B cell (primary cell): ENCODE data around the gene BLID. TPM values are rescaled to one million over a fixed set of nuclear protein-coding genes. Genes with fewer than 3 reads are reported as not detected.

Experiments used
- ATAC-seq: fragments of 200-7000 bp; cut with Tn5 transposase; one replicate; pipeline ENCODE4 v1.10.0; 2021; ENCODE audit warnings: low read depth, mild to moderate bottlenecking, moderate number of reproducible peaks, moderate library complexity
- CTCF ChIA-PET: fragments of 350-600 bp; sonication (Branson Sonifier 250); formaldehyde crosslinking; loops from one replicate; lab custom pipeline; 2021; ENCODE audit warnings: antibody characterized with exemption, inconsistent platforms; lab: Charles Lee
- POLR2A ChIA-PET: fragments of 350-600 bp; sonication (Branson Sonifier 250); formaldehyde crosslinking; loops from one replicate; lab custom pipeline; 2021; ENCODE audit warnings: antibody characterized with exemption; lab: Charles Lee
- DNase-seq: peaks from one replicate; pipeline ENCODE4 v3.0.0; 2013
- H2AFZ ChIP-seq: 2 replicates; pipeline ENCODE4 v1.6.1; 2012; ENCODE audit warnings: mild to moderate bottlenecking, low read depth, low read length; ENCODE audit not compliant: insufficient read depth, poor library complexity, severe bottlenecking
- H3K27ac ChIP-seq, 2 donors: 1 replicate in 1 of 2; 2 replicates in 1 of 2; pipeline ENCODE4 v1.5.1; 2012 to 2013; ENCODE audit warnings: low read length in 2 of 2, mild to moderate bottlenecking in 2 of 2, moderate library complexity in 1 of 2
- H3K27me3 ChIP-seq, 4 experiments: fragments of 200-600 bp in 1 of 4; sonication (generic) in 1 of 4; replicated peaks in 1 of 4; 1 replicate in 2 of 4; 2 replicates in 2 of 4; pipeline versions ENCODE4 v1.6.1 to v1.7.0; 2013 to 2016; ENCODE audit warnings: low read length in 3 of 4, mild to moderate bottlenecking in 2 of 4, mixed read lengths in 1 of 4, moderate library complexity in 1 of 4; ENCODE audit not compliant: insufficient read depth in 4 of 4, control insufficient read depth in 3 of 4; ENCODE audit errors: control extremely low read depth in 1 of 4
- H3K36me3 ChIP-seq, 2 experiments: replicated peaks in 1 of 2; 1 replicate in 1 of 2; 2 replicates in 1 of 2; pipeline versions ENCODE4 v1.6.1 to v1.7.1; 2013; ENCODE audit warnings: low read length in 1 of 2; ENCODE audit not compliant: insufficient read depth in 2 of 2, control insufficient read depth in 1 of 2; ENCODE audit errors: control extremely low read depth in 1 of 2, extremely low read depth in 1 of 2
- H3K4me1 ChIP-seq, 2 donors: fragments of 200-600 bp in 1 of 2; sonication (generic) in 1 of 2; 1 replicate in 1 of 2; 2 replicates in 1 of 2; pipeline versions ENCODE4 v1.5.1 to v1.6.1; 2013 to 2017; ENCODE audit warnings: low read length in 2 of 2; ENCODE audit not compliant: control insufficient read depth in 2 of 2, insufficient read depth in 2 of 2
- H3K4me2 ChIP-seq: replicated peaks from 2 replicates; pipeline ENCODE3; 2012; ENCODE audit warnings: mild to moderate bottlenecking, low read depth, low read length; ENCODE audit not compliant: poor library complexity, severe bottlenecking
- H3K4me3 ChIP-seq, 5 experiments: fragments of 200-600 bp in 1 of 5; sonication (generic) in 1 of 5; 1 replicate in 3 of 5; 2 replicates in 2 of 5; pipeline versions ENCODE4 v1.5.1 to v1.7.0; 2011 to 2016; ENCODE audit warnings: low read length in 4 of 5, mild to moderate bottlenecking in 4 of 5, low read depth in 2 of 5, control low read depth in 1 of 5, moderate library complexity in 1 of 5; ENCODE audit not compliant: insufficient read depth in 1 of 5; ENCODE audit errors: control extremely low read depth in 1 of 5, extremely low read depth in 1 of 5
- H3K79me2 ChIP-seq: fragments of 200-600 bp; sonication (generic); one replicate; pipeline ENCODE4 v1.6.0; 2016; ENCODE audit warnings: low read length; ENCODE audit not compliant: control insufficient read depth, insufficient read depth
- H3K9ac ChIP-seq: fragments of 200-600 bp; sonication (generic); 2 replicates; pipeline ENCODE4 v1.6.1; 2017; ENCODE audit warnings: mild to moderate bottlenecking, low read length, moderate library complexity
- H3K9me3 ChIP-seq, 3 donors: one replicate each; pipeline versions ENCODE4 v1.6.1 to v1.7.1; 2013; ENCODE audit warnings: low read length in 2 of 3; ENCODE audit not compliant: control insufficient read depth in 2 of 3, insufficient read depth in 1 of 3; ENCODE audit errors: control extremely low read depth in 1 of 3
- H4K20me1 ChIP-seq: 2 replicates; pipeline ENCODE4 v1.6.0; 2012; ENCODE audit warnings: mild to moderate bottlenecking, low read length; ENCODE audit not compliant: insufficient read depth, control insufficient read depth, poor library complexity, severe bottlenecking
- H3K27ac Mint-ChIP-seq: one replicate; pipeline ENCODE4 v1.8.0; 2021; ENCODE audit warnings: mixed read lengths
- H3K27me3 Mint-ChIP-seq: one replicate; pipeline ENCODE4 v1.8.0; 2021; ENCODE audit warnings: mixed read lengths
- H3K4me1 Mint-ChIP-seq: one replicate; pipeline ENCODE4 v1.8.0; 2021; ENCODE audit warnings: mixed read lengths
- H3K4me3 Mint-ChIP-seq: one replicate; pipeline ENCODE4 v1.8.0; 2021; ENCODE audit warnings: mixed read lengths
- H3K9me3 Mint-ChIP-seq: one replicate; pipeline ENCODE4 v1.8.0; 2022; ENCODE audit warnings: mixed read lengths; ENCODE audit not compliant: insufficient read depth
- CTCF ChIP-seq: fragments of 200-600 bp; IDR thresholded peaks from one replicate; pipeline ENCODE4 v1.8.0; 2022; ENCODE audit warnings: antibody characterized with exemption, mild to moderate bottlenecking
- EZH2 ChIP-seq: IDR thresholded peaks from 2 replicates; pipeline ENCODE4 v1.6.1; 2012; ENCODE audit warnings: borderline replicate concordance, low read depth, mild to moderate bottlenecking, moderate library complexity, low read length; ENCODE audit not compliant: insufficient read depth, poor library complexity, severe bottlenecking
- WGBS: methylation state at CpG from one replicate; pipeline ENCODE4 v1.1.5; 2013; ENCODE audit warnings: missing lambda C conversion rate; ENCODE audit not compliant: insufficient coverage; 5-methylcytosine and 5-hydroxymethylcytosine counted together
- intact Hi-C: fragments of 100-400 bp; cut with micrococcal nuclease; formaldehyde crosslinking; loops from one replicate; pipeline ENCODE4 v1.10.0; 2022
- polyA plus RNA-seq: library from polyadenylated mRNA; depleted of rRNA; stranded (reverse); fragments of >200 nt; gene quantifications from 2 replicates; pipeline ENCODE4 v1.2.3, GENCODE V29; 2012
- total RNA-seq, 2 donors: library from RNA; stranded (reverse); fragments of 120-200 nt in 1 of 2; gene quantifications; 1 replicate in 1 of 2; 2 replicates in 1 of 2; pipeline versions ENCODE4 v1.2.3 to v1.2.4, GENCODE V29; 2013 to 2022

The BLID gene
- total and polyA plus RNA-seq, 2 donors (not counting 1 experiment from before 2014, with no cell fraction given) = not detected

- WGBS = 94% methylated on average over 2 of the region's 3 CpGs
- Histone ChIP-seq H2AFZ (no peak overlapping the region), H3K4me2 (no peak overlapping the region), H3K27me3 (peaks cover 0 to 2% (median 0%) of the 10 kb centered on the region in 4 experiments), H3K4me1 (no peaks in the 10 kb centered on the region), H3K4me3 (no peak overlapping the region), H3K9me3 (no peaks in the 10 kb centered on the region), H3K36me3 (no peaks in the 10 kb centered on the region), H3K9ac (no peak overlapping the region), H4K20me1 (no peaks in the 10 kb centered on the region), H3K79me2 (no peaks in the 10 kb centered on the region), H3K27ac (no peak overlapping the region)
- no peaks in the 10 kb centered on the region for H3K9me3 Mint-ChIP-seq
- peaks cover 3% of the 10 kb centered on the region for H3K27me3 Mint-ChIP-seq
- no peak for TF ChIP-seq CTCF
- no peak for TF ChIP-seq EZH2
- no peak for ATAC-seq
- intact Hi-C loops = no loop called here
- H3K4me3 Mint-ChIP-seq = no peak overlapping the region
- no peak overlapping the region for H3K27ac Mint-ChIP-seq
- POLR2A ChIA-PET = no interaction called here
- no peaks in the 10 kb centered on the region for H3K4me1 Mint-ChIP-seq
- CTCF ChIA-PET = no interaction called here
- DNase-seq = no peak
Measured at GRCh38 chr11:122123263-122123929, 7.4 kb upstream of the BLID start.

- Histone ChIP-seq H3K36me3 (no peaks in the 10 kb centered on the region), H3K9ac (no peak overlapping the region), H3K4me1 (no peaks in the 10 kb centered on the region), H3K79me2 (no peaks in the 10 kb centered on the region), H3K4me3 (no peak overlapping the region), H3K9me3 (no peaks in the 10 kb centered on the region), H4K20me1 (no peaks in the 10 kb centered on the region), H3K27me3 (peaks cover 0 to 2% (median 0%) of the 10 kb centered on the region in 4 experiments), H2AFZ (no peak overlapping the region), H3K4me2 (no peak overlapping the region), H3K27ac (no peak overlapping the region)
- Mint-ChIP-seq H3K27ac (no peak overlapping the region), H3K4me1 (no peaks in the 10 kb centered on the region), H3K9me3 (no peaks in the 10 kb centered on the region), H3K4me3 (no peak overlapping the region), H3K27me3 (peaks cover 3% of the 10 kb centered on the region)
- TF ChIP-seq EZH2 (no peak), CTCF (no peak)
- CTCF ChIA-PET = interaction anchor here (0.6 kb wide), 1 partner anchor 1110 kb away, joined by 3 read pairs; no protein-coding TSS in a partner anchor
- DNase-seq = no peak
- intact Hi-C loops = no loop called here
- POLR2A ChIA-PET = no interaction called here
- WGBS = no CpG with 5 or more reads among the region's 2 CpGs
- no peak for ATAC-seq
Measured at GRCh38 chr11:122122179-122122578, 6.2 kb upstream of the BLID start.
